ENCODE data around the gene TTC22.

DNA sequence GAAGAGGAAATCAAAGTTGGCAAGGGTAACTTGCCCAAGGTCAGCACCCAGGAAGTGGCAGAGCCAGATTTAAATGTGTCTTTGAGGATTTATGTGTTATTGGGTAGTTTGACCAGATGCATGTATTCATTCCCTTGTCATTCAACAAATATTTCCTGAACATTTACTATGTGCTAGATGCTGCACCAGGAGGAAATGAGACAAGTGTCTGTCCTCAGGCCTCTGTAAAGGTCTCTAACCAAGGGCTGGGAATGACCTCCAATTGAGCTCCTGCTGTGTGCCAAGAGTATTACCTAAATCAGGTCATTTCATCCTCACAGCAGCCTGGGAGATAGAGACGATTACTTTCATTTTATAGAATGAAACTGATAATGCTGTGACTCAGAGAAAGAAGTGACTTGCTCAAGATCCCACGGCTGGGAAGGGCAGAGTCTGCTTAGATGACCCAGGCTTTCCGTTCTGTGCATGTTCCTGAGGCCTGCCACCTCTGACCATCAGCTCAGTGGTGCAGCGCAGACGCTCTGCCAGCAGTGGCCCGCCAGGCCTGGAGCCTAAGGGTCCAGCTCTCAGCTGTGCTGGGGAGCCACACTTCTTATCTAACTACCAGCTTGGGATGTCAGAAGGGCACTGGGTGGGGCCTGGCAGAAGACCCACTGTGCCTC, 3.5 kb upstream of the TTC22 start:
- TF ChIP-seq, protein P1, sequence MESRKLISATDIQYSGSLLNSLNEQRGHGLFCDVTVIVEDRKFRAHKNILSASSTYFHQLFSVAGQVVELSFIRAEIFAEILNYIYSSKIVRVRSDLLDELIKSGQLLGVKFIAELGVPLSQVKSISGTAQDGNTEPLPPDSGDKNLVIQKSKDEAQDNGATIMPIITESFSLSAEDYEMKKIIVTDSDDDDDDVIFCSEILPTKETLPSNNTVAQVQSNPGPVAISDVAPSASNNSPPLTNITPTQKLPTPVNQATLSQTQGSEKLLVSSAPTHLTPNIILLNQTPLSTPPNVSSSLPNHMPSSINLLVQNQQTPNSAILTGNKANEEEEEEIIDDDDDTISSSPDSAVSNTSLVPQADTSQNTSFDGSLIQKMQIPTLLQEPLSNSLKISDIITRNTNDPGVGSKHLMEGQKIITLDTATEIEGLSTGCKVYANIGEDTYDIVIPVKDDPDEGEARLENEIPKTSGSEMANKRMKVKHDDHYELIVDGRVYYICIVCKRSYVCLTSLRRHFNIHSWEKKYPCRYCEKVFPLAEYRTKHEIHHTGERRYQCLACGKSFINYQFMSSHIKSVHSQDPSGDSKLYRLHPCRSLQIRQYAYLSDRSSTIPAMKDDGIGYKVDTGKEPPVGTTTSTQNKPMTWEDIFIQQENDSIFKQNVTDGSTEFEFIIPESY (IDR thresholded peaks at IDR 0.05; ENCODE audit: extremely low read depth, insufficient replicate concordance, low read length) = no peak
- TF ChIP-seq POLR2AphosphoS5 (IDR thresholded peaks at IDR 0.05; ENCODE audit: low read depth, low read length) (no peak), POLR2A (IDR thresholded peaks at IDR 0.05; ENCODE audit: borderline replicate concordance, extremely low read depth, insufficient read depth, insufficient read length) (no peak), CEBPB (IDR thresholded peaks at IDR 0.05; ENCODE audit: low read depth) (no peak), EZH2 (IDR thresholded peaks at IDR 0.05) (no peak), SIN3A (IDR thresholded peaks at IDR 0.05; ENCODE audit: low read depth) (no peak), RAD21 (IDR thresholded peaks at IDR 0.05; ENCODE audit: low read depth) (no peak), TCF7L2 (IDR thresholded peaks at IDR 0.05; ENCODE audit: borderline replicate concordance, extremely low read depth, insufficient read depth, insufficient read length) (no peak)
- TF ChIP-seq, protein P2, sequence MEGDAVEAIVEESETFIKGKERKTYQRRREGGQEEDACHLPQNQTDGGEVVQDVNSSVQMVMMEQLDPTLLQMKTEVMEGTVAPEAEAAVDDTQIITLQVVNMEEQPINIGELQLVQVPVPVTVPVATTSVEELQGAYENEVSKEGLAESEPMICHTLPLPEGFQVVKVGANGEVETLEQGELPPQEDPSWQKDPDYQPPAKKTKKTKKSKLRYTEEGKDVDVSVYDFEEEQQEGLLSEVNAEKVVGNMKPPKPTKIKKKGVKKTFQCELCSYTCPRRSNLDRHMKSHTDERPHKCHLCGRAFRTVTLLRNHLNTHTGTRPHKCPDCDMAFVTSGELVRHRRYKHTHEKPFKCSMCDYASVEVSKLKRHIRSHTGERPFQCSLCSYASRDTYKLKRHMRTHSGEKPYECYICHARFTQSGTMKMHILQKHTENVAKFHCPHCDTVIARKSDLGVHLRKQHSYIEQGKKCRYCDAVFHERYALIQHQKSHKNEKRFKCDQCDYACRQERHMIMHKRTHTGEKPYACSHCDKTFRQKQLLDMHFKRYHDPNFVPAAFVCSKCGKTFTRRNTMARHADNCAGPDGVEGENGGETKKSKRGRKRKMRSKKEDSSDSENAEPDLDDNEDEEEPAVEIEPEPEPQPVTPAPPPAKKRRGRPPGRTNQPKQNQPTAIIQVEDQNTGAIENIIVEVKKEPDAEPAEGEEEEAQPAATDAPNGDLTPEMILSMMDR (IDR thresholded peaks at IDR 0.05 in 2 of 3, conservative IDR thresholded peaks at IDR 0.05 in 1 of 3; ENCODE audit: borderline replicate concordance in 1 of 3, insufficient read depth in 1 of 3, low read depth in 2 of 3, low read length in 2 of 3) = no peak
- TF ChIP-seq, protein P3, sequence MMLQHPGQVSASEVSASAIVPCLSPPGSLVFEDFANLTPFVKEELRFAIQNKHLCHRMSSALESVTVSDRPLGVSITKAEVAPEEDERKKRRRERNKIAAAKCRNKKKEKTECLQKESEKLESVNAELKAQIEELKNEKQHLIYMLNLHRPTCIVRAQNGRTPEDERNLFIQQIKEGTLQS (IDR thresholded peaks at IDR 0.05) = no peak
